GM12864 (cell line): ENCODE measurements around the gene ZNF341.

Experiments
- DNase-seq: peaks from one replicate; pipeline ENCODE4 v3.0.0-alpha.2; 2011; ENCODE audit warnings: low read depth
- H3K4me3 ChIP-seq: 2 replicates; pipeline ENCODE4 v1.5.1; 2011; ENCODE audit warnings: mild to moderate bottlenecking, low read depth, low read length, control low read depth
- TF ChIP-seq, protein P1 (sequence below): IDR thresholded peaks from 2 replicates; pipeline ENCODE4 v1.5.1; 2011; ENCODE audit warnings: low read depth, mild to moderate bottlenecking, moderate library complexity, low read length, control low read depth, inconsistent platforms; ENCODE audit errors: missing control alignments

The ZNF341 gene

DNA sequence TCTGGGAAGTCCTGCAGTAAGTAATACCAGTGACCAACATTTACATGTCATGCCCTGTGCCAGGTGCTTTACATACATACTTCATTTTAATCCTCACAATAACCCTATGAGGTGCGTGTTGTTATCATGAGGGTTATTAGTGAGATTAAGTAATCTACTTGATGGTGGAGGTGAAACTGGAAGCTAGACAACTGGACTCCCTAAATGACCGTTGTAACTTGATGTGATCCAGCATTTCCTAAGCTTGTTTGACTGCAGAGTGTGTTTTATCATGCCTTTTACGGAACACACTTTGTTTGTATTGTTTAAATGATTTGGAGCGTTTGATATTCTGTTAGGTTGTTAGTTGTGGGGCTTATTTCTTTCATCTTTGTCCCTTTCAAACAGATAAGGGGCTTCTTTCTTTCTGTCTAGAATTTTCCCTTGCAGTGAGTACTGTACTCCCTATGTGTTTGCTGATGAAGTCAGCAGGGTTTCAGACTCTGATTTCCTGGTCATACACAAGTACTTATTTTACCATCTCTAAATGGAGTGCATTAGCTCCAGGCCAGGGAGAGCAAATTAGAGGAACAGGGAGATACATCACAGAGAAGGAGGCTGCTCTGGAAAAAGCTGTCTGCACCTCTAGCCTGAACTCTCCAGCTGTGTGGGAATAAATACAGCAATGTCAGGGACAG lies 109.1 kb downstream of the ZNF341 start:
- TF ChIP-seq, protein P1, sequence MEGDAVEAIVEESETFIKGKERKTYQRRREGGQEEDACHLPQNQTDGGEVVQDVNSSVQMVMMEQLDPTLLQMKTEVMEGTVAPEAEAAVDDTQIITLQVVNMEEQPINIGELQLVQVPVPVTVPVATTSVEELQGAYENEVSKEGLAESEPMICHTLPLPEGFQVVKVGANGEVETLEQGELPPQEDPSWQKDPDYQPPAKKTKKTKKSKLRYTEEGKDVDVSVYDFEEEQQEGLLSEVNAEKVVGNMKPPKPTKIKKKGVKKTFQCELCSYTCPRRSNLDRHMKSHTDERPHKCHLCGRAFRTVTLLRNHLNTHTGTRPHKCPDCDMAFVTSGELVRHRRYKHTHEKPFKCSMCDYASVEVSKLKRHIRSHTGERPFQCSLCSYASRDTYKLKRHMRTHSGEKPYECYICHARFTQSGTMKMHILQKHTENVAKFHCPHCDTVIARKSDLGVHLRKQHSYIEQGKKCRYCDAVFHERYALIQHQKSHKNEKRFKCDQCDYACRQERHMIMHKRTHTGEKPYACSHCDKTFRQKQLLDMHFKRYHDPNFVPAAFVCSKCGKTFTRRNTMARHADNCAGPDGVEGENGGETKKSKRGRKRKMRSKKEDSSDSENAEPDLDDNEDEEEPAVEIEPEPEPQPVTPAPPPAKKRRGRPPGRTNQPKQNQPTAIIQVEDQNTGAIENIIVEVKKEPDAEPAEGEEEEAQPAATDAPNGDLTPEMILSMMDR: no peak
- H3K4me3 ChIP-seq: no peak overlapping the region
- DNase-seq: no peak

DNA sequence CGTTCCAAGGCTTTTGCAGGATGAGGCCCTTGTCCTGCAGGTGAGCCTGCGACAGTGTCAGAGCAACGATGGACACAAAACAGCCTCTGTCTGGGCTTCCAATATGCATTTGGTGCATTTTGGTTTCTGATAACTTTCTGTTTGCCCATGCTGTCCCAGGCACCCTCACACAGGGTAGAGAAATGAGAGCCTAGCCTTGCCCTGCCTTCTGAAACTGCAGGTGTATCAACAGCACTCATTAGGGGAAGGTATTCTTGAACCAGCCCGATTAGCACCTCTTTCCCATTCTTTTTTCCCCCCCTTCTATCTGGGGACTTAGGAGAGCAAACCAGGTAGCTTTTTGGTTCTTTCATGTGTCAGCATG lies 109.6 kb downstream of the ZNF341 start:
- H3K4me3 ChIP-seq: no peak overlapping the region
- DNase-seq: no peak
- TF ChIP-seq, protein P1: no peak
